C4-2B (cell line): Measurements from ENCODE around the gene ARHGAP15.

Source experiments
- H3K27ac ChIP-seq: fragments of 450-650 bp; 2 replicates; pipeline ENCODE4 v1.5.1; 2017
- ZFX ChIP-seq: fragments of 450-650 bp; IDR thresholded peaks from 2 replicates; pipeline ENCODE4 v1.6.1; 2017
- TF ChIP-seq, protein P1 (sequence below): fragments of 450-650 bp; conservative IDR thresholded peaks from 2 replicates; pipeline ENCODE4 v1.5.1; 2017; ENCODE audit warnings: mild to moderate bottlenecking

The ARHGAP15 gene

DNA sequence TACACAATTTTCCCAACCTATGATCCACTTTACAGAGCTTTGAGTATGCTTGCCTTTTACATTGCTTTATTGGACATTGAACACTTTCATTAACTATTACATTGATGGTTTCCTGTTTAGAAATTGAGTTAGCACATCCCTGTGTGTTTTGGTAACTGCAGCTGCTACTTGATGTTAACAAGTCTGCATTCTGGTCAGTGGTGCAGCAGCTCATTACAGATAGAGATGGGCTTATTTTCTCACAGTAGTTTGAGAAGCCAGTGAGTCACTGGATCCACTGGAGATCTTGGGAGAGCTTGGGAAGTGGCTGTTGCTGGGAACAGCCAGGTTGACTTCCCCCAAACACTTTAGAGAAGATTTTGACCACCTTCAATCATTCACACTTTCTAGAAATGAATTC lies 150.5 kb downstream of the ARHGAP15 start:
- no peak for TF ChIP-seq ZFX
- TF ChIP-seq, protein P1, sequence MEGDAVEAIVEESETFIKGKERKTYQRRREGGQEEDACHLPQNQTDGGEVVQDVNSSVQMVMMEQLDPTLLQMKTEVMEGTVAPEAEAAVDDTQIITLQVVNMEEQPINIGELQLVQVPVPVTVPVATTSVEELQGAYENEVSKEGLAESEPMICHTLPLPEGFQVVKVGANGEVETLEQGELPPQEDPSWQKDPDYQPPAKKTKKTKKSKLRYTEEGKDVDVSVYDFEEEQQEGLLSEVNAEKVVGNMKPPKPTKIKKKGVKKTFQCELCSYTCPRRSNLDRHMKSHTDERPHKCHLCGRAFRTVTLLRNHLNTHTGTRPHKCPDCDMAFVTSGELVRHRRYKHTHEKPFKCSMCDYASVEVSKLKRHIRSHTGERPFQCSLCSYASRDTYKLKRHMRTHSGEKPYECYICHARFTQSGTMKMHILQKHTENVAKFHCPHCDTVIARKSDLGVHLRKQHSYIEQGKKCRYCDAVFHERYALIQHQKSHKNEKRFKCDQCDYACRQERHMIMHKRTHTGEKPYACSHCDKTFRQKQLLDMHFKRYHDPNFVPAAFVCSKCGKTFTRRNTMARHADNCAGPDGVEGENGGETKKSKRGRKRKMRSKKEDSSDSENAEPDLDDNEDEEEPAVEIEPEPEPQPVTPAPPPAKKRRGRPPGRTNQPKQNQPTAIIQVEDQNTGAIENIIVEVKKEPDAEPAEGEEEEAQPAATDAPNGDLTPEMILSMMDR, result no peak

DNA sequence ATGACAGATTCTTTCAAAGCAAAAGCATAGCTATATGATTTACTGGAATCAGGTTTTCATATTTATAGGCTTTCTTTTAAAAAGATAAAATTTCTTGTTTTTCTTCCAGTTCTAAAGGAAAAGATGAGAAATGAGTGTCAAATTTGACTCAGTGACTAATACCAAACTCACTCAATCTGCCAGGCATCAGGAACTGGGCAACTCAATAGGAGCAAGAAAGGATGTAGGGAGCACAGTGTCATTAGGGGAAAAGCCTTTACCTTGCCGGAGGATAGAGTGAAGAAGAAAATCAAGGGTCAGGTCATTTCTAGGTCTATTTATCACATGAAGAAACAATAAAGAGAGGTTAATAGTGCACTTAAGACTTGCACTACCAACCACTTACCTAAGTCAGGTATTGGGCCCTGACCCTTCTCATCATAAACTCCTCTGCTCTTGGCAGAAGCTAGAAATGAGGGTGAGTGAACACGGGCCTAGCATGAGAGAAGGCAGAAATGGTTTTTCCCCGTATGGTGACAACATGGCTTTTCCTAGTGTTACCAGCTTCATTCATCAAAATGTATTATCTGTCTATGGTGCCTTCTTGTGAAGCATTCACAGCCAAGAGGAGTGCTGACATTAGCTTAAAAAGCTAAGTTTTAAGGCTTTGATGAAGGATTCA lies 151.0 kb downstream of the ARHGAP15 start:
- H3K27ac ChIP-seq, result no peak overlapping the region
- TF ChIP-seq, protein P1, result no peak
- no peak for TF ChIP-seq ZFX

More for the DNA sequence above, 150.5 kb downstream of the ARHGAP15 start:
- no peak overlapping the region for H3K27ac ChIP-seq

DNA sequence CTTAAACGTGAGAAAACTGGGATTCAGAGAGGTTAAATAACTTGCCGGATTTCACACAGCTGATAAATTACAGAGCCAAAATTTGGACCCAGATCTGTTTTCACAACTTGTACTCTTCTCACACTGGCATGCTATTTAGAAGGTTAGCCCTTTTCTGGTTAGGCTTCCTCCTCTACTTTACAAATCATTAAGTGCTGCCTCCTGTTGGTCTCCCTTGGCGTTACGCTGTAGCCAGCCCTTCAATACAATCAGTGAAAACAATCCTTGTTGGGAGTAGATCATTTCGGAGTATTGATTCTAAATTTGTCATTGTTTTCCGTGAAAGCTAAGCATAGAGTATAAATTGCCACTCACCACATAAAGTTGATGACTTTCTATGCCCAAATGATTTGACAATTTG lies 153.5 kb downstream of the ARHGAP15 start:
- TF ChIP-seq, protein P1, result peak; percentile 46
- no peak for TF ChIP-seq ZFX

DNA sequence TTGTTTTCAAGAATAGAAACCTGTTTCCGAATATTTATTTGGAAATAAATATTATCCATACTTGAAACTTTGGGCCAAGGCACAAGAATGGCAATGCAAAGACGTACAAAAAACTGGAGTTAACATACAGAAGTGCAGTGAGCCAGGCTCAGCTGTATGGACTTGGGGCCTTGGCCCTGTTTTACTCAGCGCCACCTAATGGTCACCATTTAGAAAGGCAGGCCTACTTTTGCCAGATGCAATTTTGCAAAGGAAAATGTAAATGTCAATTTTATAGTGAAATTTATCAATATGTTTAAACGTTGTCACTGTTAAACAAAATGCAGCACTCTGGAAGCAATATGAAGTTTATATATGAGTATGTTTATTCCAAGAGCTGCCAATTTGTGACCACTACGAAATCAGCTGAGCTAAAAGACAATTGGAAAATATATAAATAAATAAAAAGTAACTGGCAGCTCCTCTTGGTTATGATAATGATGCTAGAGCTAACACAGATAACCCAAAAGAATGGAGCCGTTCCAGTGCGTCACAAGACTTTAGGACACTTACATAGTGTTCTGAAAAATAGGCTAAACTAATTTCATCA lies 155.0 kb downstream of the ARHGAP15 start:
- H3K27ac ChIP-seq, result no peak overlapping the region
- TF ChIP-seq ZFX, result no peak
- TF ChIP-seq, protein P1, result peak; percentile 91

More for the DNA sequence above, 153.5 kb downstream of the ARHGAP15 start:
- no peak overlapping the region for H3K27ac ChIP-seq

DNA sequence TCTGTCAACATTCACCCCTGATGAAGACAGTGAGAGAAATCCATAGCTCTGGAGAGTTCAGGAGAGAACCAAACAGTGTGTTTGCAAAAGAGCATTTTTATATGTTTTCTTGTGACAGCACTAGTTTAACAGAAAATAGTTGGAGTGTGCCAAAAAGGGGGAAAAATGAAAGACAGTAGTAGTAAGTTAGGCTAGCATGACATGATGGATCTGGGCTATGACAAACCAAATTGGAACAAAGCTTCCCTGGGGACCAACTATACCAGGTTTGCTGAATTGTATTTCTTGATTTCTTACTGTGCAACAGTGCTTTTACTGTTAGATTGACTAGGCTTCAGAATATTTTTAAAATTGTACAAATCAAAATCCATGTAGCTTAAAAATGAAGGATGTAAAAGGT lies 159.8 kb downstream of the ARHGAP15 start:
- no peak overlapping the region for H3K27ac ChIP-seq
- TF ChIP-seq, protein P1, result no peak
- no peak for TF ChIP-seq ZFX

DNA sequence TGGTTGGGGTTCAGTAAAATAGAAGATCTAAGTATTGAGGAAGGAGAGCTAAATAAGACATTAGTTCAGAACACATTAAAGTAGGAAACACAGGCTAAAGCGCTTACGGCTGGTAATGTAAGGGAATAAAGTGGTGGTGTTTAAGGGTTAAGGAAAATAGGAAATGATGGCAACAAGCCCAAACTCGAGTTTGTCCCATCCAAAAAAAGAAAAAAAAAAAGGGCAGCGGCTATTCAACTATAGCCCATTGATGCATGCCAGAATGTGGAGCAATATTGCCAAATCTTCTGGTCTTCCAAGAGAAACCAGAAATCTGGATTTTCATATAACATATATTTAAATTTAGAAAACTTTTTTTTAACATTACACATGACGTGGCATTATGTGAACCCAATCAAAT lies 161.0 kb downstream of the ARHGAP15 start:
- H3K27ac ChIP-seq, result no peak overlapping the region
- TF ChIP-seq ZFX, result no peak
- TF ChIP-seq, protein P1, result no peak

- no peak overlapping the region for H3K27ac ChIP-seq
- TF ChIP-seq, protein P1, result no peak
- TF ChIP-seq ZFX, result no peak
These were observed 164.8 kb downstream of the ARHGAP15 start for GRCh38 chr2:143294068-143294467.
